Measurements from ENCODE around the gene CTXND1. TPM values are rescaled to one million over a fixed set of nuclear protein-coding genes. Genes with fewer than 3 reads are reported as not detected.

Gene CTXND1
- total RNA-seq, 4 donors from 2014 or later: 0.07 to 0.09 TPM; not detected in 2

DNA sequence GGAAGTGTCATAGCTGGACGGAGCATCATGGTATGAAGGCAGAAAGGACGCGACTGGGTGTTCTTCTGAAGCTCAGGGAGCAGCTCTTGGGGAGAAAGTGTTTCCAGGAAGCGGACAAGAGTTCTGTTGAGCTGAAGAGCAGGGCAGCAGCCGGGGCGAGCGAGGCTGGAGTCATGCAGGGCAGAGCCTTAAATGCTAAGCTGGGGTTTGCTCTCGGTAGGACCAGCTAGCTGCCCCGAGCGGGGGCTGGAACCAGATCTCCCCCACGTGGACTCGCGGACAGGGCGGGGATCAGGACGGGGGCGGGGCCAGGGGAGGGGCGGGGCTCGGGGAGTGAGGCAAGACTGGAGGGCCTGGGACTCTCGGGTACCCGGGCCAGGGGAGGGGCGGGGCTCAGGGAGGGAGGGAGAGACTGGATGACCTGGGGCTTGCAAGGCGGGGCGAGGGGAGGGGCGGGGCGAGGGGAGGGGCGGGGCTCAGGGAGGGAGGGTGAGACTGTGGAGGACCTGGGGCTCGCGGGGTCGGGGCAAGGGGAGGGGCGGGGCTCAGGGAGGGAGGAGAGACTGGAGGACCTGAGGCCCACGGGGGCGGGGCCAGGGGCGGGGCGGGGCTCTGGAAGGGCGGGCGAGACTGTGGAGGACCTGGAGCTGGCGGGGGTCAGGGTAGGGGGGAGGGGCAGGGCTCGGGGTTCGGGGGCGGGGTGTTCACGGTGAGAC is 99.7 kb downstream of the CTXND1 start:
- Histone ChIP-seq H3K9me3 (no peaks in the 10 kb centered on the region), H3K36me3 (no peaks in the 10 kb centered on the region), H3K4me1 (peaks cover 0 to 3% of the 10 kb centered on the region in 2 donors), H3K4me3 (peak overlapping the region; percentile 76 to 81), H3K27me3 (no peaks in the 10 kb centered on the region), H3K27ac (peak overlapping the region; percentile 77 to 91)
- TF ChIP-seq POLR2A (IDR thresholded peaks at IDR 0.05): no peak
- TF ChIP-seq, protein P1, sequence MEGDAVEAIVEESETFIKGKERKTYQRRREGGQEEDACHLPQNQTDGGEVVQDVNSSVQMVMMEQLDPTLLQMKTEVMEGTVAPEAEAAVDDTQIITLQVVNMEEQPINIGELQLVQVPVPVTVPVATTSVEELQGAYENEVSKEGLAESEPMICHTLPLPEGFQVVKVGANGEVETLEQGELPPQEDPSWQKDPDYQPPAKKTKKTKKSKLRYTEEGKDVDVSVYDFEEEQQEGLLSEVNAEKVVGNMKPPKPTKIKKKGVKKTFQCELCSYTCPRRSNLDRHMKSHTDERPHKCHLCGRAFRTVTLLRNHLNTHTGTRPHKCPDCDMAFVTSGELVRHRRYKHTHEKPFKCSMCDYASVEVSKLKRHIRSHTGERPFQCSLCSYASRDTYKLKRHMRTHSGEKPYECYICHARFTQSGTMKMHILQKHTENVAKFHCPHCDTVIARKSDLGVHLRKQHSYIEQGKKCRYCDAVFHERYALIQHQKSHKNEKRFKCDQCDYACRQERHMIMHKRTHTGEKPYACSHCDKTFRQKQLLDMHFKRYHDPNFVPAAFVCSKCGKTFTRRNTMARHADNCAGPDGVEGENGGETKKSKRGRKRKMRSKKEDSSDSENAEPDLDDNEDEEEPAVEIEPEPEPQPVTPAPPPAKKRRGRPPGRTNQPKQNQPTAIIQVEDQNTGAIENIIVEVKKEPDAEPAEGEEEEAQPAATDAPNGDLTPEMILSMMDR (IDR thresholded peaks at IDR 0.05): no peak
- intact Hi-C loops (cut with DNase I; ENCODE audit: low total_unique reads): loop anchor here (2.0 kb wide), 1 partner anchor 94 kb away; the partner anchor contains the start of gene ZFAND6
- peak; percentile 97 to 99 for DNase-seq

DNA sequence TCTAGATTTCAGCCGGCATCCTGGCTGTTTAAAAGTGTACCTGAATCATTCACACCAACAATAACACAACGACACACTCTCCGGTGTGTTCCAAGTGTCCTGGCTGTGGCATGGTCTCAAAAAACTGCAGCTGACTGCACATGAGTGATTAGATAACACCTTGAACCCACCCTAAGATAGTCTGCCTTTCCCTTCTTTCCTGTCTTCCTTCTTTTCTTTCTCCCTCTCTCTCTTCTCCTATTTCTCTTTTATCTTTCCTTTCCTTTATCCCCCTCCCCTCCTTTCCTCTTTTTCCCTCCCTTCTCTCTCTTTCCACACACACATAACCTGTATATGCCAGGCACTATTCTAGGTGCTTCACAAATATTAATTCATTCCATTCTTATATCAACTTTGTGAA is 100.4 kb downstream of the CTXND1 start:
- DNase-seq: no peak
- Histone ChIP-seq H3K36me3 (no peaks in the 10 kb centered on the region), H3K4me3 (no peak overlapping the region), H3K9me3 (no peaks in the 10 kb centered on the region), H3K27ac (peak overlapping the region; percentile 75 to 77), H3K27me3 (no peaks in the 10 kb centered on the region), H3K4me1 (peaks cover 0 to 3% of the 10 kb centered on the region in 2 donors)
- intact Hi-C loops (cut with DNase I; ENCODE audit: low total_unique reads): no loop called here
- TF ChIP-seq POLR2A (IDR thresholded peaks at IDR 0.05): no peak
- TF ChIP-seq, protein P1 (IDR thresholded peaks at IDR 0.05): no peak

DNA sequence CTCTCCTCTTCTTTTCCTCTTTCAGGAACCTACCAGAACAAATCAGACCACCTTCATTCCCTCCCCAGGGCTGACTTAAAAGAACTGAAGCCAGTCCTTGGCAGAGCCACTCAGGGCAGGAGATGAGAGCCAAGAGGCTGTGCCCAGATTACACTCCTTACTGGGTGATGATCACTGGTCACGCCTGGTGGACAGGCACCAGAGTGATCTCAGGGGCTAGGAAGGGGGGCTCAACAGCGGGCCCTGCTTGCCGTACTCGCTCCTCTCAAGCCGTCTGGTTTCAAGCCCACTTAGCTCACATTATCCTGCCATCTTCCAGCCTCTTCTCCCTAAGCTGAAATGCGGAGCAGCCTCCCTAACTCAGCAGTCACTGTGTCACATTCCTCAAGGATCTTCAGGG is 100.9 kb downstream of the CTXND1 start:
- DNase-seq: no peak
- Histone ChIP-seq H3K27me3 (no peaks in the 10 kb centered on the region), H3K4me3 (no peak overlapping the region), H3K9me3 (no peaks in the 10 kb centered on the region), H3K4me1 (peaks cover 0 to 3% of the 10 kb centered on the region in 2 donors), H3K27ac (no peak overlapping the region), H3K36me3 (no peaks in the 10 kb centered on the region)
- TF ChIP-seq, protein P1 (IDR thresholded peaks at IDR 0.05): no peak
- no peak for TF ChIP-seq POLR2A (IDR thresholded peaks at IDR 0.05)
- intact Hi-C loops (cut with DNase I; ENCODE audit: low total_unique reads): no loop called here

Other genes starting within 250 kb of the CTXND1 start
- gene ZFAND6, start 192.5 kb downstream of the CTXND1 start, total RNA-seq: 100 to 1,000 TPM; 119 to 452 (median 172) TPM
- 10 to 100 TPM in 2 of 4 donors, 1 to 10 TPM in 2; 5.4 to 29.0 (median 11.2) TPM for gene FAH, start 99.2 kb downstream of the CTXND1 start, total RNA-seq
- 10 to 100 TPM in 2 of 4 donors, 1 to 10 TPM in 1, under 1 TPM in 1; 0.26 to 22.9 (median 7.0) TPM for gene ARNT2, start 152.2 kb upstream of the CTXND1 start, total RNA-seq

Data from uterus (tissue), 4 donors.